ENCODE data around the gene IPMK.

The IPMK gene

DNA sequence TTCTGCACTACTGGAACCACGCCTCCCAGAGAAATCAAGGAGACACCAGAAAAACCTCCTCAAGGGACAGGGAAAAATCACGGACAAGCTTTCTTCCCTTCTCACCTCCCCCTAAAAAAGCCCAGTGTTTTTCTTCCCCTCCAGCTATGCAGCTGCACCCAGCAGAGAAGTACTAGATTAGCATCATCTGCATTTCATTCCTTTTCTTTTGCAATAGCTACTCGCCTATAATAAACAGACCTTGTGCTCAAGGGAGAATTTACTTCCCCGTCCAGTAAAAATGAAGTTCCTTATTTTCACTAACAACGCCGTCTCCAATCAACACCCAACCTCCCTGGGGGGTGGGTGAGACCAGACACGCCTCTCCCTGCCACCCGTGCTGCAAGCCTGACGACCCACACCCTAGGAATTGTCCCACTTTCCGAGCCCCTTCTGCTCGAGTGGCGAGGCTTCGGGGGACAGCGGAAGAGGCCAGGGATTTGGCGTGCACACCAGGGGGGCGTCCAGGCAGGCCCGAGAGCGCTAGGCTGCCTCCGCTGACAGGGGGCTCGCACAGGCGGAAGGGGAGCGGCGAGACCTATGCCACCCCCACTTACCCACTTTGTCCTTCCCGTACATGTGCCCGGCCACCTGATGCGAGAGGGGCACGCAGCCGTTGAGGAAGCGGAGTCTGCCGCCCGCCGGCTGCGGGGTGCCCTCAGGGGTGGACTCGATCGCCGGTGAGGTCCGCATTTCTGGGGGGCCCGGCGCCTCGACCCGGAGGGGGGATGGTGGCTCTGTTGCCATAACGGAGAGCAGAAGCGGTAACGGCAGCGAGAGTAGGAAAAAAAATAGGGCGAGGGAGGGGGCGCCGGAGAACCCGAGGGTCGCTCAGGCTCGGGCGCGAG is 625 bp downstream of the IPMK start (continued):
- TF ChIP-seq, protein P1, sequence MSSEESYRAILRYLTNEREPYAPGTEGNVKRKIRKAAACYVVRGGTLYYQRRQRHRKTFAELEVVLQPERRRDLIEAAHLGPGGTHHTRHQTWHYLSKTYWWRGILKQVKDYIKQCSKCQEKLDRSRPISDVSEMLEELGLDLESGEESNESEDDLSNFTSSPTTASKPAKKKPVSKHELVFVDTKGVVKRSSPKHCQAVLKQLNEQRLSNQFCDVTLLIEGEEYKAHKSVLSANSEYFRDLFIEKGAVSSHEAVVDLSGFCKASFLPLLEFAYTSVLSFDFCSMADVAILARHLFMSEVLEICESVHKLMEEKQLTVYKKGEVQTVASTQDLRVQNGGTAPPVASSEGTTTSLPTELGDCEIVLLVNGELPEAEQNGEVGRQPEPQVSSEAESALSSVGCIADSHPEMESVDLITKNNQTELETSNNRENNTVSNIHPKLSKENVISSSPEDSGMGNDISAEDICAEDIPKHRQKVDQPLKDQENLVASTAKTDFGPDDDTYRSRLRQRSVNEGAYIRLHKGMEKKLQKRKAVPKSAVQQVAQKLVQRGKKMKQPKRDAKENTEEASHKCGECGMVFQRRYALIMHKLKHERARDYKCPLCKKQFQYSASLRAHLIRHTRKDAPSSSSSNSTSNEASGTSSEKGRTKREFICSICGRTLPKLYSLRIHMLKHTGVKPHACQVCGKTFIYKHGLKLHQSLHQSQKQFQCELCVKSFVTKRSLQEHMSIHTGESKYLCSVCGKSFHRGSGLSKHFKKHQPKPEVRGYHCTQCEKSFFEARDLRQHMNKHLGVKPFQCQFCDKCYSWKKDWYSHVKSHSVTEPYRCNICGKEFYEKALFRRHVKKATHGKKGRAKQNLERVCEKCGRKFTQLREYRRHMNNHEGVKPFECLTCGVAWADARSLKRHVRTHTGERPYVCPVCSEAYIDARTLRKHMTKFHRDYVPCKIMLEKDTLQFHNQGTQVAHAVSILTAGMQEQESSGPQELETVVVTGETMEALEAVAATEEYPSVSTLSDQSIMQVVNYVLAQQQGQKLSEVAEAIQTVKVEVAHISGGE (tag by site-specific recombination; conservative IDR thresholded peaks at IDR 0.05; ENCODE audit: low read depth) = peak; percentile 61; the same call in 1 of the 2 replicates
- TF ChIP-seq, protein P2, sequence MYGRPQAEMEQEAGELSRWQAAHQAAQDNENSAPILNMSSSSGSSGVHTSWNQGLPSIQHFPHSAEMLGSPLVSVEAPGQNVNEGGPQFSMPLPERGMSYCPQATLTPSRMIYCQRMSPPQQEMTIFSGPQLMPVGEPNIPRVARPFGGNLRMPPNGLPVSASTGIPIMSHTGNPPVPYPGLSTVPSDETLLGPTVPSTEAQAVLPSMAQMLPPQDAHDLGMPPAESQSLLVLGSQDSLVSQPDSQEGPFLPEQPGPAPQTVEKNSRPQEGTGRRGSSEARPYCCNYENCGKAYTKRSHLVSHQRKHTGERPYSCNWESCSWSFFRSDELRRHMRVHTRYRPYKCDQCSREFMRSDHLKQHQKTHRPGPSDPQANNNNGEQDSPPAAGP (tag by site-specific recombination; IDR thresholded peaks at IDR 0.05) = peak; percentile 48; the same call in 1 of the 2 replicates
- TF ChIP-seq ZNF664 (tag by site-specific recombination; IDR thresholded peaks at IDR 0.05) (no peak), ZNF501 (tag by site-specific recombination; IDR thresholded peaks at IDR 0.05) (peak; percentile 72; the same call in 1 of the 2 replicates), GLIS2 (tag by site-specific recombination; IDR thresholded peaks at IDR 0.05) (peak; percentile 98), ZNF223 (tag by site-specific recombination; IDR thresholded peaks at IDR 0.05) (no peak), ZNF366 (tag by site-specific recombination; conservative IDR thresholded peaks at IDR 0.05) (peak; percentile 36), BCL11A (tag by site-specific recombination; IDR thresholded peaks at IDR 0.05; ENCODE audit: low read depth) (0 out of 2 replicates have a peak, but pooled peaks have one; percentile 30), ZNF24 (tag by site-specific recombination; IDR thresholded peaks at IDR 0.05) (no peak), ZNF2 (tag by site-specific recombination; IDR thresholded peaks at IDR 0.05) (peak; percentile 56; the same call in 1 of the 2 replicates), ZNF132 (tag by site-specific recombination; IDR thresholded peaks at IDR 0.05; ENCODE audit: borderline replicate concordance) (no peak), SCRT1 (tag by site-specific recombination; IDR thresholded peaks at IDR 0.05; ENCODE audit: borderline replicate concordance) (peak; percentile 32; the same call in 1 of the 2 replicates), PRDM1 (tag by site-specific recombination; IDR thresholded peaks at IDR 0.05) (peak; percentile 97), KLF9 (tag by site-specific recombination; IDR thresholded peaks at IDR 0.05; ENCODE audit: low read depth) (peak; percentile 79), ZNF10 (tag by site-specific recombination; IDR thresholded peaks at IDR 0.05) (no peak), SP3 (tag by site-specific recombination; IDR thresholded peaks at IDR 0.05) (peak; percentile 66), ZNF654 (tag by site-specific recombination; IDR thresholded peaks at IDR 0.05; ENCODE audit: low read depth) (no peak), IKZF3 (tag by site-specific recombination; IDR thresholded peaks at IDR 0.05) (peak; percentile 18; the same call in 1 of the 2 replicates), SCRT2 (tag by site-specific recombination; IDR thresholded peaks at IDR 0.05) (peak; percentile 75), ZNF341 (tag by site-specific recombination; IDR thresholded peaks at IDR 0.05; ENCODE audit: low read depth) (peak; percentile 78), ZNF121 (tag by site-specific recombination; IDR thresholded peaks at IDR 0.05) (no peak)
- TF ChIP-seq, protein P3, sequence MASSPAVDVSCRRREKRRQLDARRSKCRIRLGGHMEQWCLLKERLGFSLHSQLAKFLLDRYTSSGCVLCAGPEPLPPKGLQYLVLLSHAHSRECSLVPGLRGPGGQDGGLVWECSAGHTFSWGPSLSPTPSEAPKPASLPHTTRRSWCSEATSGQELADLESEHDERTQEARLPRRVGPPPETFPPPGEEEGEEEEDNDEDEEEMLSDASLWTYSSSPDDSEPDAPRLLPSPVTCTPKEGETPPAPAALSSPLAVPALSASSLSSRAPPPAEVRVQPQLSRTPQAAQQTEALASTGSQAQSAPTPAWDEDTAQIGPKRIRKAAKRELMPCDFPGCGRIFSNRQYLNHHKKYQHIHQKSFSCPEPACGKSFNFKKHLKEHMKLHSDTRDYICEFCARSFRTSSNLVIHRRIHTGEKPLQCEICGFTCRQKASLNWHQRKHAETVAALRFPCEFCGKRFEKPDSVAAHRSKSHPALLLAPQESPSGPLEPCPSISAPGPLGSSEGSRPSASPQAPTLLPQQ (tag by site-specific recombination; IDR thresholded peaks at IDR 0.05) = no peak
- TF ChIP-seq, protein P4, sequence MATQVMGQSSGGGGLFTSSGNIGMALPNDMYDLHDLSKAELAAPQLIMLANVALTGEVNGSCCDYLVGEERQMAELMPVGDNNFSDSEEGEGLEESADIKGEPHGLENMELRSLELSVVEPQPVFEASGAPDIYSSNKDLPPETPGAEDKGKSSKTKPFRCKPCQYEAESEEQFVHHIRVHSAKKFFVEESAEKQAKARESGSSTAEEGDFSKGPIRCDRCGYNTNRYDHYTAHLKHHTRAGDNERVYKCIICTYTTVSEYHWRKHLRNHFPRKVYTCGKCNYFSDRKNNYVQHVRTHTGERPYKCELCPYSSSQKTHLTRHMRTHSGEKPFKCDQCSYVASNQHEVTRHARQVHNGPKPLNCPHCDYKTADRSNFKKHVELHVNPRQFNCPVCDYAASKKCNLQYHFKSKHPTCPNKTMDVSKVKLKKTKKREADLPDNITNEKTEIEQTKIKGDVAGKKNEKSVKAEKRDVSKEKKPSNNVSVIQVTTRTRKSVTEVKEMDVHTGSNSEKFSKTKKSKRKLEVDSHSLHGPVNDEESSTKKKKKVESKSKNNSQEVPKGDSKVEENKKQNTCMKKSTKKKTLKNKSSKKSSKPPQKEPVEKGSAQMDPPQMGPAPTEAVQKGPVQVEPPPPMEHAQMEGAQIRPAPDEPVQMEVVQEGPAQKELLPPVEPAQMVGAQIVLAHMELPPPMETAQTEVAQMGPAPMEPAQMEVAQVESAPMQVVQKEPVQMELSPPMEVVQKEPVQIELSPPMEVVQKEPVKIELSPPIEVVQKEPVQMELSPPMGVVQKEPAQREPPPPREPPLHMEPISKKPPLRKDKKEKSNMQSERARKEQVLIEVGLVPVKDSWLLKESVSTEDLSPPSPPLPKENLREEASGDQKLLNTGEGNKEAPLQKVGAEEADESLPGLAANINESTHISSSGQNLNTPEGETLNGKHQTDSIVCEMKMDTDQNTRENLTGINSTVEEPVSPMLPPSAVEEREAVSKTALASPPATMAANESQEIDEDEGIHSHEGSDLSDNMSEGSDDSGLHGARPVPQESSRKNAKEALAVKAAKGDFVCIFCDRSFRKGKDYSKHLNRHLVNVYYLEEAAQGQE (tag by site-specific recombination; IDR thresholded peaks at IDR 0.05) = 0 out of 2 replicates have a peak, but pooled peaks have one; percentile 35
- TF ChIP-seq, protein P5, sequence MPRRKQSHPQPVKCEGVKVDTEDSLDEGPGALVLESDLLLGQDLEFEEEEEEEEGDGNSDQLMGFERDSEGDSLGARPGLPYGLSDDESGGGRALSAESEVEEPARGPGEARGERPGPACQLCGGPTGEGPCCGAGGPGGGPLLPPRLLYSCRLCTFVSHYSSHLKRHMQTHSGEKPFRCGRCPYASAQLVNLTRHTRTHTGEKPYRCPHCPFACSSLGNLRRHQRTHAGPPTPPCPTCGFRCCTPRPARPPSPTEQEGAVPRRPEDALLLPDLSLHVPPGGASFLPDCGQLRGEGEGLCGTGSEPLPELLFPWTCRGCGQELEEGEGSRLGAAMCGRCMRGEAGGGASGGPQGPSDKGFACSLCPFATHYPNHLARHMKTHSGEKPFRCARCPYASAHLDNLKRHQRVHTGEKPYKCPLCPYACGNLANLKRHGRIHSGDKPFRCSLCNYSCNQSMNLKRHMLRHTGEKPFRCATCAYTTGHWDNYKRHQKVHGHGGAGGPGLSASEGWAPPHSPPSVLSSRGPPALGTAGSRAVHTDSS (tag by site-specific recombination; IDR thresholded peaks at IDR 0.05) = no peak
- TF ChIP-seq, protein P6, sequence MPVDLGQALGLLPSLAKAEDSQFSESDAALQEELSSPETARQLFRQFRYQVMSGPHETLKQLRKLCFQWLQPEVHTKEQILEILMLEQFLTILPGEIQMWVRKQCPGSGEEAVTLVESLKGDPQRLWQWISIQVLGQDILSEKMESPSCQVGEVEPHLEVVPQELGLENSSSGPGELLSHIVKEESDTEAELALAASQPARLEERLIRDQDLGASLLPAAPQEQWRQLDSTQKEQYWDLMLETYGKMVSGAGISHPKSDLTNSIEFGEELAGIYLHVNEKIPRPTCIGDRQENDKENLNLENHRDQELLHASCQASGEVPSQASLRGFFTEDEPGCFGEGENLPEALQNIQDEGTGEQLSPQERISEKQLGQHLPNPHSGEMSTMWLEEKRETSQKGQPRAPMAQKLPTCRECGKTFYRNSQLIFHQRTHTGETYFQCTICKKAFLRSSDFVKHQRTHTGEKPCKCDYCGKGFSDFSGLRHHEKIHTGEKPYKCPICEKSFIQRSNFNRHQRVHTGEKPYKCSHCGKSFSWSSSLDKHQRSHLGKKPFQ (tag by site-specific recombination; IDR thresholded peaks at IDR 0.05) = no peak

Measured in HEK293 (cell line).